IMR-90 (cell line): ENCODE results near the gene ESYT3. TPM values are rescaled to one million over a fixed set of nuclear protein-coding genes. Genes with fewer than 3 reads are reported as not detected.

Experiments
- ATAC-seq: fragments of 200-7000 bp; cut with Tn5 transposase; 2 replicates; pipeline ENCODE4 v1.9.1; 2020; ENCODE audit warnings: low read depth, mild to moderate bottlenecking, moderate library complexity
- BruUV-seq: library from RNA; stranded (reverse); fragments of 400-500 nt; replicated peaks from 2 replicates; lab custom pipeline; 2021; lab: Mats Ljungman, UMichigan
- CTCF ChIA-PET: fragments of 300-600 bp; formaldehyde crosslinking; extraction: SDS; loops from one replicate; lab custom pipeline; 2021; ENCODE audit warnings: antibody characterized with exemption; lab: Yijun Ruan, JAX
- POLR2A ChIA-PET: fragments of 300-600 bp; sonication (Branson Sonifier 250); formaldehyde crosslinking; loops from one replicate; lab custom pipeline; 2022; ENCODE audit warnings: antibody characterized with exemption; ENCODE audit not compliant: unreplicated experiment; lab: Charles Lee
- DNase-seq: peaks from one replicate; pipeline ENCODE4 v3.0.0; 2013
- H2AFZ ChIP-seq: replicated peaks from 2 replicates; pipeline ENCODE3; 2013; ENCODE audit warnings: low read length, mild to moderate bottlenecking; ENCODE audit not compliant: poor library complexity
- H2AK5ac ChIP-seq: 2 replicates; pipeline ENCODE4 v1.6.1; 2013; ENCODE audit warnings: low read depth, low read length, inconsistent platforms
- H2AK9ac ChIP-seq: replicated peaks from 2 replicates; pipeline ENCODE3; 2013; ENCODE audit warnings: mild to moderate bottlenecking, low read depth, low read length, moderate library complexity; ENCODE audit not compliant: poor library complexity
- H2BK120ac ChIP-seq: 2 replicates; pipeline ENCODE4 v1.6.1; 2013; ENCODE audit warnings: low read depth, low read length, inconsistent platforms
- H2BK15ac ChIP-seq: 3 replicates; pipeline ENCODE4 v1.6.1; 2013; ENCODE audit warnings: low read depth, low read length, inconsistent platforms
- H2BK20ac ChIP-seq: 2 replicates; pipeline ENCODE4 v1.6.1; 2013; ENCODE audit warnings: low read depth, mild to moderate bottlenecking, inconsistent platforms, low read length, moderate library complexity
- H2BK5ac ChIP-seq: 2 replicates; pipeline ENCODE4 v1.6.1; 2013; ENCODE audit warnings: mild to moderate bottlenecking, low read depth, low read length, inconsistent platforms; ENCODE audit not compliant: poor library complexity, severe bottlenecking
- H3K14ac ChIP-seq: replicated peaks from 2 replicates; pipeline ENCODE4 v1.6.1; 2013; ENCODE audit warnings: low read depth, low read length, inconsistent platforms
- H3K18ac ChIP-seq: 2 replicates; pipeline ENCODE4 v1.6.1; 2013; ENCODE audit warnings: low read depth, low read length, control low read depth
- H3K23ac ChIP-seq: 2 replicates; pipeline ENCODE4 v1.6.1; 2013; ENCODE audit warnings: low read depth, low read length, inconsistent platforms
- H3K27ac ChIP-seq: 2 replicates; pipeline ENCODE4 v1.5.1; 2013; ENCODE audit warnings: mild to moderate bottlenecking, control low read depth, low read length; ENCODE audit not compliant: insufficient read depth
- H3K27me3 ChIP-seq: 2 replicates; pipeline ENCODE4 v1.6.1; 2013; ENCODE audit warnings: low read length; ENCODE audit not compliant: control insufficient read depth, insufficient read depth
- H3K36me3 ChIP-seq: 2 replicates; pipeline ENCODE4 v1.6.1; 2013; ENCODE audit warnings: low read length, mixed read lengths; ENCODE audit not compliant: control insufficient read depth, insufficient read depth
- H3K4ac ChIP-seq: 2 replicates; pipeline ENCODE4 v1.6.1; 2013; ENCODE audit warnings: low read depth, low read length, inconsistent platforms
- H3K4me1 ChIP-seq: 2 replicates; pipeline ENCODE4 v1.6.1; 2013; ENCODE audit warnings: low read length, mixed read lengths; ENCODE audit not compliant: control insufficient read depth, insufficient read depth
- H3K4me2 ChIP-seq: 2 replicates; pipeline ENCODE4 v1.6.1; 2013; ENCODE audit warnings: low read depth, mild to moderate bottlenecking, control low read depth, low read length, moderate library complexity
- H3K4me3 ChIP-seq: 2 replicates; pipeline ENCODE4 v1.5.1; 2013; ENCODE audit warnings: low read depth, mild to moderate bottlenecking, control low read depth, low read length, moderate library complexity; ENCODE audit not compliant: insufficient read depth
- H3K56ac ChIP-seq: 2 replicates; pipeline ENCODE4 v1.6.1; 2013; ENCODE audit warnings: low read length, inconsistent platforms; ENCODE audit not compliant: insufficient read depth; ENCODE audit errors: extremely low read depth
- H3K79me1 ChIP-seq, 2 experiments: 2 replicates each; pipeline ENCODE4 v1.6.1; 2013; ENCODE audit warnings: low read length in 2 of 2, inconsistent platforms in 1 of 2, low read depth in 1 of 2
- H3K9ac ChIP-seq: 2 replicates; pipeline ENCODE4 v1.6.1; 2013; ENCODE audit warnings: low read depth, low read length, control low read depth
- H3K9me1 ChIP-seq: 2 replicates; pipeline ENCODE4 v1.6.1; 2013; ENCODE audit warnings: low read length, inconsistent platforms; ENCODE audit not compliant: insufficient read depth
- H3K9me3 ChIP-seq: 2 replicates; pipeline ENCODE4 v1.6.1; 2013; ENCODE audit warnings: low read length; ENCODE audit not compliant: control insufficient read depth, insufficient read depth
- H4K20me1 ChIP-seq: 2 replicates; pipeline ENCODE4 v1.6.1; 2013; ENCODE audit warnings: low read length, inconsistent platforms; ENCODE audit not compliant: insufficient read depth
- H4K5ac ChIP-seq: 2 replicates; pipeline ENCODE4 v1.6.1; 2013; ENCODE audit warnings: mild to moderate bottlenecking, low read depth, low read length, control low read depth
- H4K8ac ChIP-seq, 2 experiments: 2 replicates each; pipeline ENCODE4 v1.6.1; 2013; ENCODE audit warnings: low read depth in 2 of 2, low read length in 2 of 2, control low read depth in 1 of 2, inconsistent platforms in 1 of 2
- H4K91ac ChIP-seq: 2 replicates; pipeline ENCODE4 v1.6.1; 2013; ENCODE audit warnings: low read depth, low read length, inconsistent platforms; ENCODE audit not compliant: insufficient read depth
- CTCF ChIP-seq: conservative IDR thresholded peaks from 2 replicates; pipeline ENCODE4 v1.5.1; 2012; ENCODE audit warnings: mild to moderate bottlenecking, low read depth, low read length, improper control_type of control experiment
- SMC3 ChIP-seq: fragments of 150-350 bp; IDR thresholded peaks from 2 replicates; pipeline ENCODE4 v1.6.1; 2016; ENCODE audit warnings: low read depth, mild to moderate bottlenecking, antibody characterized with exemption, low read length, moderate library complexity
- WGBS, 2 experiments: methylation state at CpG; one replicate each; pipeline versions ENCODE4 v1.1.5 to v1.1.7; 2013; ENCODE audit warnings: missing lambda C conversion rate in 2 of 2; ENCODE audit not compliant: insufficient read length in 1 of 2; ENCODE audit errors: extremely low coverage in 2 of 2; 5-methylcytosine and 5-hydroxymethylcytosine counted together
- dilution Hi-C: fragments of 300-500 bp; cut with HindIII; formaldehyde crosslinking; loops from one replicate; pipeline ENCODE4 v1.14.3; 2018; ENCODE audit warnings: low sequenced_read_pairs; ENCODE audit not compliant: unreplicated experiment
- in situ Hi-C: fragments of 300-500 bp; cut with MboI; formaldehyde crosslinking; loops from 3 replicates; pipeline ENCODE4 v1.14.3; 2019; ENCODE audit warnings: low sequenced_read_pairs, inconsistent platforms, mixed read lengths
- intact Hi-C: fragments of 100-400 bp; cut with micrococcal nuclease; formaldehyde crosslinking; loops from 2 replicates; pipeline ENCODE4 v1.10.0; 2022
- polyA plus RNA-seq, 3 experiments: library from polyadenylated mRNA; depleted of rRNA; stranded (reverse); fragments of >200 nt; gene quantifications; 2 replicates each; pipeline ENCODE4 v1.2.3, GENCODE V29; 2012; ENCODE audit warnings: low replicate concordance in 1 of 3
- total RNA-seq: library from RNA; depleted of rRNA; stranded (reverse); fragments of >200 nt; gene quantifications from 2 replicates; pipeline ENCODE4 v1.2.3, GENCODE V29; 2012

Gene ESYT3
- total and polyA plus RNA-seq, 2 of the 4 experiments (the other 2 are of a cell fraction): under 0.01 to 0.02 TPM

GRCh38 chr3:138463724-138464490, 29.5 kb downstream of the ESYT3 start:
- H3K79me1 ChIP-seq: no peaks in the 10 kb centered on the region
- no peak overlapping the region for H3K9ac ChIP-seq
- H3K9me1 ChIP-seq: no peaks in the 10 kb centered on the region
- no peak overlapping the region for H2AK5ac ChIP-seq
- H2AK9ac ChIP-seq: no peak overlapping the region
- no peak overlapping the region for H2BK5ac ChIP-seq
- peaks cover 9% of the 10 kb centered on the region for H3K27me3 ChIP-seq
- in situ Hi-C loops: no loop called here
- no peak overlapping the region for H3K18ac ChIP-seq
- H3K14ac ChIP-seq: no peak overlapping the region
- no peak overlapping the region for H4K5ac ChIP-seq
- 48% methylated on average over 2 of the region's 6 CpGs; no CpG with 5 or more reads in 1 of the 2 experiments for WGBS, 2 experiments
- no peaks in the 10 kb centered on the region for H4K20me1 ChIP-seq
- H3K4ac ChIP-seq: no peak overlapping the region
- intact Hi-C loops: no loop called here
- H3K36me3 ChIP-seq: no peaks in the 10 kb centered on the region
- ATAC-seq (no peak), DNase-seq (no peak)
- H2BK15ac ChIP-seq: no peak overlapping the region
- H2AFZ ChIP-seq: peak overlapping the region; percentile 41
- POLR2A ChIA-PET: no interaction called here
- H3K9me3 ChIP-seq: no peaks in the 10 kb centered on the region
- no peak overlapping the region for H2BK120ac ChIP-seq
- H3K4me1 ChIP-seq: no peaks in the 10 kb centered on the region
- no peak overlapping the region for H2BK20ac ChIP-seq
- no peak overlapping the region for H4K8ac ChIP-seq
- no peak overlapping the region for H3K4me2 ChIP-seq
- BruUV-seq: no TSS peak
- no peak for TF ChIP-seq SMC3
- TF ChIP-seq CTCF: no peak
- H3K56ac ChIP-seq: no peak overlapping the region
- H3K23ac ChIP-seq: 0 out of 2 replicates have a peak overlapping the region, but pooled peaks have one; percentile 16
- no peak overlapping the region for H4K91ac ChIP-seq
- no peak overlapping the region for H3K4me3 ChIP-seq
- no peak overlapping the region for H3K27ac ChIP-seq
- dilution Hi-C loops: no loop called here
- CTCF ChIA-PET: no interaction called here
